Activated CD8-positive, alpha-beta T cell treated with anti-CD3 and anti-CD28 coated beads, Interleukin-2, amount 10 ng/mL, durations not matched to agents 7 days and 5 days (primary cell): Measurements from ENCODE around the gene E2F1. TPM values are rescaled to one million over a fixed set of nuclear protein-coding genes. Genes with fewer than 3 reads are reported as not detected.
A peak's percentile ranks its signal among the peaks of the same experiment; 100 is the strongest.
"Not testable (repeated sequence)": the region's sequence is repeated elsewhere in the genome, so short reads cannot be mapped to it uniquely, and the experiment has no call there.

ENCODE experiments used
- ATAC-seq: fragments of 150-1000 bp; cut with Tn5 transposase; one replicate; pipeline ENCODE4 v1.10.0; 2021; ENCODE audit warnings: moderate library complexity
- CTCF ChIA-PET: fragments of 350-600 bp; sonication (Branson Sonifier 250); formaldehyde crosslinking; loops from one replicate; lab custom pipeline; 2021; ENCODE audit warnings: antibody characterized with exemption; lab: Charles Lee
- POLR2A ChIA-PET: fragments of 350-600 bp; sonication (Branson Sonifier 250); formaldehyde crosslinking; loops from one replicate; lab custom pipeline; 2021; ENCODE audit warnings: antibody characterized with exemption; lab: Charles Lee
- DNase-seq: peaks from one replicate; pipeline ENCODE4 v3.0.0-alpha.2; 2020
- H3K27ac Mint-ChIP-seq: one replicate; pipeline ENCODE4 v1.8.0; 2021; ENCODE audit warnings: mild to moderate bottlenecking, mixed read lengths
- H3K27me3 Mint-ChIP-seq: one replicate; pipeline ENCODE4 v1.8.0; 2021; ENCODE audit warnings: low read depth, mixed read lengths
- H3K36me3 Mint-ChIP-seq: one replicate; pipeline ENCODE4 v1.8.0; 2021; ENCODE audit warnings: low read depth, mixed read lengths
- H3K4me1 Mint-ChIP-seq: one replicate; pipeline ENCODE4 v1.8.0; 2021; ENCODE audit warnings: low read depth, mixed read lengths
- H3K4me3 Mint-ChIP-seq: one replicate; pipeline ENCODE4 v1.8.0; 2021; ENCODE audit warnings: mild to moderate bottlenecking, mixed read lengths
- H3K9me3 Mint-ChIP-seq: one replicate; pipeline ENCODE4 v1.8.0; 2022; ENCODE audit warnings: mixed read lengths; ENCODE audit not compliant: insufficient read depth
- total RNA-seq, 2 experiments: library from RNA; stranded (reverse); gene quantifications; one replicate each; pipeline ENCODE4 v1.2.3, GENCODE V29; 2021

E2F1 gene
- total RNA-seq, 2 experiments from 2014 or later = 74.5 to 80.8 TPM

GRCh38 chr20:33647603-33648395 lies 38.4 kb downstream of the E2F1 start:
- peak overlapping the region; percentile 23 for H3K27ac Mint-ChIP-seq
- ATAC-seq (peak; percentile 48), DNase-seq (peak; percentile 34)
- peaks cover 16% of the 10 kb centered on the region for H3K36me3 Mint-ChIP-seq
- H3K27me3 Mint-ChIP-seq = no peaks in the 10 kb centered on the region
- ChIA-PET POLR2A (no interaction called here), CTCF (interaction anchor here (1.1 to 1.7 kb wide), 2 partner anchors 19 to 52 kb away, joined by 5 to 6 read pairs; partner anchors contain the start of gene ACTL10)
- no peaks in the 10 kb centered on the region for H3K9me3 Mint-ChIP-seq
- H3K4me3 Mint-ChIP-seq = no peak overlapping the region
- H3K4me1 Mint-ChIP-seq = peaks cover 15% of the 10 kb centered on the region

GRCh38 chr20:33646959-33647602 lies 39.1 kb downstream of the E2F1 start:
- POLR2A ChIA-PET, H3K27me3 Mint-ChIP-seq, ATAC-seq, CTCF ChIA-PET, DNase-seq, H3K4me3 Mint-ChIP-seq, H3K9me3 Mint-ChIP-seq, H3K27ac Mint-ChIP-seq: not testable (repeated sequence)
- Mint-ChIP-seq H3K4me1 (peaks cover 15% of the 10 kb centered on the region), H3K36me3 (peaks cover 16% of the 10 kb centered on the region)

DNA sequence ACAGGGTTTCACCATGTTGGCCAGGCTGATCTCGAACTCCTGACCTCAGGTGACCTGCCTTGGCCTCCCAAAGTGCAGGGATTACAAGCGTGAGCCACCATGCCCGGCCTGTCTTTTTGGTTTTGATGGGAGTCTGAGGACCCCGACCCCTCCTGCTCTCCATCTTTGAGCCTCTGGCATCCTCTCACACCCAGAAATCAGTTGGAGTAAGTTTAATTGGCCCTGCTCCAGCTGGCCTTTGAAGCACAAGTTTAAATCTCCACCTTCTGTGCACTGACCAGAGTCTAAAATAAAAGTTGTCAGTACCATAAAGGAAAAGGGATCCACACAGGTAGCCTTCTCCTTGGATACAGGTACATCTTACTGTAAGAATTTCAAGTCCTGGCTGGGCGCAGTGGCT lies 40.0 kb downstream of the E2F1 start:
- H3K36me3 Mint-ChIP-seq = peaks cover 16% of the 10 kb centered on the region
- DNase-seq (no peak), ATAC-seq (no peak)
- no peaks in the 10 kb centered on the region for H3K9me3 Mint-ChIP-seq
- H3K27me3 Mint-ChIP-seq = no peaks in the 10 kb centered on the region
- no peak overlapping the region for H3K4me3 Mint-ChIP-seq
- H3K4me1 Mint-ChIP-seq = peaks cover 15% of the 10 kb centered on the region
- ChIA-PET POLR2A (no interaction called here), CTCF (no interaction called here)
- no peak overlapping the region for H3K27ac Mint-ChIP-seq

DNA sequence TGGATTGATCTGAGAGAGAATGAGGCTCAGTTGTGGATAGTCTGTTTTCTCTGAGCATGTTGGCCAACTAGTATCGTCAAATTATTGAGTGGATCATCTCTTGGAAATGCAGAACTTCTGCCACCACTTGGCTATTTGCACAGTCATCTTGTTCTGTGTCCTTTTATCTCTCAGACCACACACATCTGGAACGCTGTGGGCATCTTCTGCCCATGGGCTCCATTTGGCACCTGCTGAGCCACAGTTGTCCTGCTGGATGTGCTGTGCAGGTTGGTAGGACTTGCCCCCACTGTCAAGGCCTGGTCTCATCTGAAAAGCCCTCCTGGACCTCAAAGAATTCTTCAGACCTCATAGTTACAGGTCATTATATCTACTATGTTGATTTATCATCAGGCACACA lies 40.8 kb downstream of the E2F1 start:
- Mint-ChIP-seq H3K4me1 (peaks cover 15% of the 10 kb centered on the region), H3K36me3 (peaks cover 19% of the 10 kb centered on the region), H3K27me3 (no peaks in the 10 kb centered on the region), H3K9me3 (no peaks in the 10 kb centered on the region), H3K4me3 (no peak overlapping the region), H3K27ac (no peak overlapping the region)
- DNase-seq (no peak), ATAC-seq (no peak)
- POLR2A ChIA-PET = no interaction called here
- CTCF ChIA-PET = no interaction called here

GRCh38 chr20:33645072-33645358 lies 41.2 kb downstream of the E2F1 start:
- no peaks in the 10 kb centered on the region for H3K9me3 Mint-ChIP-seq
- no peak overlapping the region for H3K27ac Mint-ChIP-seq
- CTCF ChIA-PET = no interaction called here
- peaks cover 15% of the 10 kb centered on the region for H3K4me1 Mint-ChIP-seq
- no peak for ATAC-seq
- POLR2A ChIA-PET = no interaction called here
- H3K27me3 Mint-ChIP-seq = no peaks in the 10 kb centered on the region
- H3K36me3 Mint-ChIP-seq = peaks cover 22% of the 10 kb centered on the region
- no peak overlapping the region for H3K4me3 Mint-ChIP-seq
- no peak for DNase-seq

- no peak for DNase-seq
- H3K4me1 Mint-ChIP-seq = peaks cover 14% of the 10 kb centered on the region
- ChIA-PET POLR2A (no interaction called here), CTCF (no interaction called here)
- no peak overlapping the region for H3K27ac Mint-ChIP-seq
- peaks cover 25% of the 10 kb centered on the region for H3K36me3 Mint-ChIP-seq
- ATAC-seq = no peak
- H3K9me3 Mint-ChIP-seq = no peaks in the 10 kb centered on the region
- H3K27me3 Mint-ChIP-seq = no peaks in the 10 kb centered on the region
- no peak overlapping the region for H3K4me3 Mint-ChIP-seq
Measured at GRCh38 chr20:33644313-33645071, 41.7 kb downstream of the E2F1 start.

- no peak for ATAC-seq
- POLR2A ChIA-PET = interaction anchor here (0.7 kb wide), 1 partner anchor 11 kb away, joined by 3 read pairs; no protein-coding TSS in a partner anchor
- H3K9me3 Mint-ChIP-seq = no peaks in the 10 kb centered on the region
- no peak overlapping the region for H3K27ac Mint-ChIP-seq
- H3K36me3 Mint-ChIP-seq = peaks cover 21% of the 10 kb centered on the region
- no peaks in the 10 kb centered on the region for H3K4me1 Mint-ChIP-seq
- H3K4me3 Mint-ChIP-seq = no peak overlapping the region
- no peaks in the 10 kb centered on the region for H3K27me3 Mint-ChIP-seq
- CTCF ChIA-PET = interaction anchor here (1.1 to 1.2 kb wide), 2 partner anchors 12 to 13 kb away, joined by 3 read pairs; no protein-coding TSS in a partner anchor
- no peak for DNase-seq
Measured at GRCh38 chr20:33640287-33640686, 45.9 kb downstream of the E2F1 start.

GRCh38 chr20:33636776-33637175 lies 49.4 kb downstream of the E2F1 start:
- Mint-ChIP-seq H3K36me3 (peaks cover 18% of the 10 kb centered on the region), H3K4me1 (peaks cover 5% of the 10 kb centered on the region), H3K4me3 (no peak overlapping the region), H3K27me3 (no peaks in the 10 kb centered on the region), H3K9me3 (no peaks in the 10 kb centered on the region), H3K27ac (no peak overlapping the region)
- ChIA-PET POLR2A (no interaction called here), CTCF (no interaction called here)
- ATAC-seq = no peak
- no peak for DNase-seq

- Mint-ChIP-seq H3K4me1 (peaks cover 5% of the 10 kb centered on the region), H3K9me3 (no peaks in the 10 kb centered on the region), H3K4me3 (no peak overlapping the region), H3K27me3 (no peaks in the 10 kb centered on the region), H3K27ac (no peak overlapping the region), H3K36me3 (peaks cover 21% of the 10 kb centered on the region)
- CTCF ChIA-PET = no interaction called here
- POLR2A ChIA-PET = no interaction called here
- no peak for DNase-seq
- ATAC-seq = no peak
Measured at GRCh38 chr20:33635341-33635740, 50.8 kb downstream of the E2F1 start.

- POLR2A ChIA-PET, ATAC-seq, H3K4me3 Mint-ChIP-seq, H3K4me1 Mint-ChIP-seq, H3K27ac Mint-ChIP-seq, DNase-seq, H3K9me3 Mint-ChIP-seq, H3K27me3 Mint-ChIP-seq, CTCF ChIA-PET: not testable (repeated sequence)
- peaks cover 26% of the 10 kb centered on the region for H3K36me3 Mint-ChIP-seq
Measured at GRCh38 chr20:33631910-33632309, 54.3 kb downstream of the E2F1 start.

DNA sequence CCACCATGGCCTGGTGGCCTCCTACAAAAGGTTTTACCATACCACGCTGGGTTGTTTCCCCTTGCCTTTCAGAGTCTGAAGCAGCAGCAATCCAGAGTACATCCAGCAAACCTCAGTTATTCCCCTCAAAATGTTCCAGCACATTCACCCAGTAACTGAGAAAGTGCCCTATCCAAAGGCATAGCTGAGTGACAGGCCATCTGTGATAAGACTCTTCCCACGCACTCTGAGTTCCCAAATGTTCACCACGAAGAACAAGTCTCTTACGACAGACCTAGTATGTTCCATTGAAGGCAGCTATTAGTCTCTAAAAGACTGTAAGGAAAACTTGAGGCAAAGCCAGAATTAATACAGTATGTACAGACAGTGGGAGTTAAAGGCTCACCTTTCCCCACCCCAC lies 55.7 kb downstream of the E2F1 start:
- POLR2A ChIA-PET = no interaction called here
- H3K36me3 Mint-ChIP-seq = peaks cover 30% of the 10 kb centered on the region
- H3K4me3 Mint-ChIP-seq = no peak overlapping the region
- no peak for ATAC-seq
- peaks cover 5% of the 10 kb centered on the region for H3K4me1 Mint-ChIP-seq
- no peak overlapping the region for H3K27ac Mint-ChIP-seq
- no peaks in the 10 kb centered on the region for H3K9me3 Mint-ChIP-seq
- CTCF ChIA-PET = no interaction called here
- DNase-seq = no peak
- H3K27me3 Mint-ChIP-seq = no peaks in the 10 kb centered on the region

DNA sequence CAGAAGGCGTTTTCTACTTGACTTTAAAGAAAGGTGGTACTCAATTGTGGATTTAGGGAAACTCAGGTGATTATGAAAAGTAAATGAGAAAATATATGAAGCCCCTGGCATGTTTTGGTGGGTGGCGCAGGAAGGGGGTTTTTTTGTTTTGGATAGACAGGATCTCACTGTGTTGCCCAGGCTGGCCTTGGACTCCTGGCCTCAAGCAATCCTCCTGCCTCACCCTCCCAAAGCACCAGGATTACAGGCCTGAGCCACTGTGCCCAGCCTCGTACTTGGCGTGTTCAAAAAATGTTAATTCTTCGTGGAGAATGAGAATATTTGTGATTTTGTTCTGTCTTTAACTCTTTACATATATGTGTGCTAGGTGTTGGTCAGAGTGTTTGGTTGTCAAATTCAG lies 56.2 kb downstream of the E2F1 start:
- peaks cover 35% of the 10 kb centered on the region for H3K36me3 Mint-ChIP-seq
- no peak for ATAC-seq
- peaks cover 5% of the 10 kb centered on the region for H3K4me1 Mint-ChIP-seq
- POLR2A ChIA-PET = no interaction called here
- H3K4me3 Mint-ChIP-seq = no peak overlapping the region
- no peak for DNase-seq
- CTCF ChIA-PET = no interaction called here
- no peaks in the 10 kb centered on the region for H3K27me3 Mint-ChIP-seq
- no peaks in the 10 kb centered on the region for H3K9me3 Mint-ChIP-seq
- no peak overlapping the region for H3K27ac Mint-ChIP-seq
